Raji (cell line): ENCODE measurements around the gene CERS6.

Source experiments
- POLR2A ChIP-seq: IDR thresholded peaks from 2 replicates; pipeline ENCODE4 v1.6.1; 2011; ENCODE audit warnings: low read depth, low read length, control low read depth; ENCODE audit not compliant: insufficient read depth

CERS6 gene

DNA sequence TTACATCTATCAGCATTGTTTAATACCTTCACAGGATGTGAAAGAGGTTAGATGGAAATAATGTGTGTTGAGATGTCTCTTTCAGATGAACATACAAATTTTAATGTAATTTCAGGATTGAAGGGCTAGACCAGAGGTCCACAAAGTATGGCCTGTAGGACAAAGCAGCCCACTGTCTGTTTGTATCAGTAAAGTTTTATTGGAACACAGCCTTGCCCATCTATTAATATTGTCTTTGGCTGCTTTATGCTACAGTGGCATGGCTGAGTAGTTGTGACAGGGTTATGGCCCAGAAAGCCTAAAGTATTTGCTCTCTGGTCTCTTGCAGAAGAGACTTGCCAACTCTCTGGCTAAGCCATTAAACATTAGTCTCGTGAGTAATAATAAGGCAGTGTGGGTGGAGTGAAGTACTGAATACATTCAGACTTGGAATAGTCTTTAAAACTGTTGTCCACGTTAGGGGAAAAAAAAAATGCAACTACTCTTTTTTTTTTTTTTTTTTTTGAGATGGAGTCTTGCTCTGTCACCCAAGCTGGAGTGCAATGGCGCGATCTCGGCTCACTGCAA lies 271.9 kb downstream of the CERS6 start:
- TF ChIP-seq POLR2A = no peak

DNA sequence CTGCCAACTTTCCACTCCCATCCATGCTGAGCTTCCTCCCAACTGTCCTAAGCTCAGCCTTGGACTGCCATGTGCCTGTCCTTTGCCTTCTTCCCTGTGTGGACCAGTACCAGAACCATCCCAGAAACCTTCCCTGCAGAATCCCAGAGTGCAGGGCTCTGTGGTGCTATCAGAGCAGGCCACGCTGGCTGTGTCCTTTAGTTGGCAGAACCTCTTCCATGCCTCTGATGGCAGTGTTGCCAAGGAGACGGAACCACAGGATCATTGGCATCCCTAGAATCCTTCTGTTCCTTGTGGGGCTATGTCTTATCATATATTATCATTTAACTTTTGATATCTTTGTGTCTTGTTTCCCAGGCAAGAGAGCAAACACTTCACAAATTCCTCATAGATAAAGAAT lies 273.4 kb downstream of the CERS6 start:
- TF ChIP-seq POLR2A = no peak

DNA sequence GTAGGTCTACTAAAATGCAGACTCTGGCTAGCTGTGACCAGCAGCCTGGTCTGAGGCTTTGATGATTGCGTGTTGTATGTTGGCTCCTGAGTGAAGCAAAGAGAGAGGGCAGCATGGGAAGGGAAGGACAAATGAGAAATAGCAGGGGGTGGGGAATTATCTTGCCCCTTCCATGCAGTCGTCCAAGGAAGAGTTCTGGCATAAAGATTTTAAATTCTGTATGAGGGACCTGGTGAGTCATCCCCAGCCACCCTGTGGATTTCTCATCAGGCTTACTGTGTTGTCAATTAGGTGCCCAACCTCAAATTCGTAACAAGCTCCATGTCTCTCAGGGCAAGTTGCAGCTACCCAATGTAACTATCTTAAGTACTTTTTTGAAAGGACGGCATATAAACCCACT lies 274.3 kb downstream of the CERS6 start:
- no peak for TF ChIP-seq POLR2A

DNA sequence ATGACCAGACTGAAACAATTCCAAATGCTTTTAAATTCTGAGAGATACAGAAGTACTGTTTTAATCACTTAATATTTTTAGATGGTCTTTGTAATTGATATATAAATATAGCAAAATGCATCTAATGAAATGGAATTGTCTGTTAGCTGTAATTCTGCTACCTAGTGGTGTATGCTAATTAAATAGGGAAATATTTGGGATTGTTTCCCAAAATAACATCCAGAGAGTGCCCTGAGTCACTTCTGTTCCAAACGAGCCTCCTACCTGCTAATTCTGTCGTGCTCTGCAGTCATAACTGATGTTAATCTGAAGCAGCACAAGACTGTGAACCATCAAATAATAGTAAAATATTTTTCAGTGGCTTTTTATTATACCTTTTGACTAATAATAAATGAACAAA lies 274.9 kb downstream of the CERS6 start:
- TF ChIP-seq POLR2A = no peak

DNA sequence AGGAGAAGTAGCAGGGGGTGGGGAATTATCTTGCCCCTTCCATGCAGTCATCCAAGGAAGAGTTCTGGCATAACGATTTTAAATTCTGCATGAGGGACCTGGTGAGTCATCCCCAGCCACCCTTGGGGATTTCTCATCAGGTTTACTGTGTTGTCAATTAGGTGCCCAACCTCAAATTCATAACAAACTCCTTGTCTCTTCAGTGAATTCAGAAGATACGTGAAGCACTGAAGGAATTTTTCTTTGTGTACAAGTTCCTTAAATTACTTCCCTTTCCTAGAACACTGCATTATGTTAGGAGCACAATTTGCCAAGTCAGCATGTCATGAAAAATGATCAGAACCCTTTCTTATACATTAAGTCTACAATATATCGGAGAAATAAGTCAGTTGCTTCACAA lies 275.5 kb downstream of the CERS6 start:
- TF ChIP-seq POLR2A = no peak

DNA sequence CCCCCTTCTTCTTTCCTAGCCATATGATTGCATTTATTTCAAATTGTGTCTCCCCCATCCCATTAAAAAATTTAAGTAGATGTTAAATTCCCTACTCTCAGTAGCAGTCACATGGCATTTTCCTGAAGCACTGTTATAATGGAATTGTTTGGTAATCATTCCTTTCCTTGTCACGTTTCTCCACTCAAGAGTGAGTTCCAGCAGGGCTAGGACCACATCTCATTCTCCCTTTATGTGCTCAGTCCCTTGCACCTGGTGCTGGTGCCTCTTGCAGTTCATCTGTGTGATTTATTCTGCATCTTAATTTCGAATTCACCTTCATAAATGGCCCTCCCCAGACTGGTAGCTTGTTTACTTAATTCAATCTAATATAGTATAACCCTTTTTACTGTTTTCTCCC lies 276.0 kb downstream of the CERS6 start:
- TF ChIP-seq POLR2A = no peak

DNA sequence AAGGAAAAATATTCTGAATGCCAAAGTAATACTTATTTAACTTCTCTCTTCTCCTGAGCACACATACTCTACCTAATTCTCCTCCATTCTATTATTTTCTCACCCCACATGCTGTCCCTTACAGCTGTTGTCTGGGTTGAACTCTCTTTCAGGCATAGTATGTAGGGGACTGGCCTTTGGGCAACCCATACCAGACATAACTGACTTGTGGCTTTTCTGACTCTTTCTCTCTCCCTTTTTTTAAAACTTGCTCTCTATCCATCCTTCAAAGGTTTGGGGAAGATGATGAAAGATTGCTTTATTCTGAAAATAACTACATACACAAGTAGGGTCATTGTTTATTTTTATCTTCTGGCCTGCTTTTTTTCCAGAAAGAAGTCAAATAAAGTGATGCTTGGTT lies 276.4 kb downstream of the CERS6 start:
- TF ChIP-seq POLR2A = no peak

- no peak for TF ChIP-seq POLR2A
Measured at GRCh38 chr2:168734199-168734760, 278.2 kb downstream of the CERS6 start.

- TF ChIP-seq POLR2A = no peak
Measured at GRCh38 chr2:168736649-168737445, 280.8 kb downstream of the CERS6 start.

GRCh38 chr2:168738062-168738461 lies 282.0 kb downstream of the CERS6 start:
- no peak for TF ChIP-seq POLR2A

- no peak for TF ChIP-seq POLR2A
Measured at GRCh38 chr2:168740360-168740759, 284.3 kb downstream of the CERS6 start.

GRCh38 chr2:168740788-168741187 lies 284.7 kb downstream of the CERS6 start:
- TF ChIP-seq POLR2A = no peak

- no peak for TF ChIP-seq POLR2A
Measured at GRCh38 chr2:168742258-168742932, 286.3 kb downstream of the CERS6 start.

- no peak for TF ChIP-seq POLR2A
Measured at GRCh38 chr2:168744844-168745243, 288.8 kb downstream of the CERS6 start.

- no peak for TF ChIP-seq POLR2A
Measured at GRCh38 chr2:168748461-168748860, 292.4 kb downstream of the CERS6 start.

DNA sequence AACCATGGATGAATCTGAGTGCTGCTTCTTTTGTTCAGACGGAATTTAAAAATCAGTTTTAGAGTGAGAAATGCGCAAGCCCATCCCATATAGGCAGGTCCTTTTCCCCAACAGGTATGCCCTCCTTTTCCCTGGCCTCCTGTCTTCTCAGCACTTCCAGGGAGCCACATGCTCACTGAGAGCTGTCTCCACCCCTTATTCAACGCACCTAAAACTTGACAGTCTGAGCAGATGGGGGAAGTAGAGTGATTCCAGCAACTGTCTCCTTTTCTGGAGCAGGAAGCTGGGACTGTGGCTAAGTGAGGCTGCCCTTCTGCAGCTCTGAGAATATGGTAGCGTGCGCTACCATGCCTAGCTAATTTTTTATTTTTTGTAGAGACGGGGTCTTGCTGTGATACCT lies 293.2 kb downstream of the CERS6 start:
- no peak for TF ChIP-seq POLR2A
